Skeletal muscle tissue (tissue), 4 donors: ENCODE results near the gene ABI3BP. TPM values are rescaled to one million over a fixed set of nuclear protein-coding genes. Genes with fewer than 3 reads are reported as not detected.

Experiments
- H3K27ac ChIP-seq: one replicate; pipeline ENCODE4 v1.7.0; 2013; ENCODE audit warnings: mild to moderate bottlenecking, low read depth, low read length, inconsistent platforms
- H3K27me3 ChIP-seq, 3 donors: one replicate each; pipeline ENCODE4 v1.7.0; 2013; ENCODE audit warnings: low read length in 3 of 3; ENCODE audit not compliant: control insufficient read depth in 3 of 3, insufficient read depth in 3 of 3
- H3K36me3 ChIP-seq, 3 donors: one replicate each; pipeline ENCODE4 v1.7.0; 2013; ENCODE audit warnings: low read length in 3 of 3; ENCODE audit not compliant: control insufficient read depth in 3 of 3, insufficient read depth in 3 of 3
- H3K4me1 ChIP-seq, 3 donors: one replicate each; pipeline ENCODE4 v1.7.0; 2013; ENCODE audit warnings: low read length in 3 of 3, mild to moderate bottlenecking in 3 of 3; ENCODE audit not compliant: control insufficient read depth in 3 of 3, insufficient read depth in 3 of 3
- H3K4me3 ChIP-seq, 3 donors: one replicate each; pipeline ENCODE4 v1.7.0; 2013; ENCODE audit warnings: low read length in 3 of 3
- H3K9ac ChIP-seq, 3 donors: one replicate each; pipeline ENCODE4 v1.7.0; 2013; ENCODE audit warnings: low read length in 3 of 3, mild to moderate bottlenecking in 3 of 3, moderate library complexity in 2 of 3, low read depth in 1 of 3
- H3K9me3 ChIP-seq, 3 donors: one replicate each; pipeline ENCODE4 v1.7.0; 2013; ENCODE audit warnings: low read length in 3 of 3; ENCODE audit not compliant: control insufficient read depth in 3 of 3
- total RNA-seq: library from RNA; depleted of rRNA; stranded (reverse); fragments of >200 nt; gene quantifications from one replicate; pipeline ENCODE4 v1.2.3, GENCODE V29; 2014
- donor health status: Osteomylitis.

ABI3BP gene
- total RNA-seq, 1 donor from 2014 or later: 63.2 TPM

GRCh38 chr3:100988080-100988479, 5.1 kb downstream of the ABI3BP start:
- Histone ChIP-seq H3K9me3 (no peaks in the 10 kb centered on the region), H3K27me3 (no peaks in the 10 kb centered on the region), H3K27ac (no peak overlapping the region), H3K9ac (no peak overlapping the region), H3K4me1 (peaks cover 0 to 4% (median 0%) of the 10 kb centered on the region in 3 donors), H3K4me3 (no peak overlapping the region), H3K36me3 (no peaks in the 10 kb centered on the region)

GRCh38 chr3:100984308-100984707, 8.9 kb downstream of the ABI3BP start:
- no peak overlapping the region for H3K4me3 ChIP-seq
- no peak overlapping the region for H3K27ac ChIP-seq
- H3K36me3 ChIP-seq: no peaks in the 10 kb centered on the region
- H3K27me3 ChIP-seq: no peaks in the 10 kb centered on the region
- no peak overlapping the region for H3K9ac ChIP-seq
- H3K9me3 ChIP-seq: no peaks in the 10 kb centered on the region
- peaks cover 0 to 3% (median 0%) of the 10 kb centered on the region in 3 donors for H3K4me1 ChIP-seq

- Histone ChIP-seq H3K4me3 (peak overlapping the region in 2 of 3 donors; percentile 13 to 33), H3K9ac (no peak overlapping the region), H3K27ac (no peak overlapping the region), H3K27me3 (no peaks in the 10 kb centered on the region), H3K4me1 (peaks cover 0 to 3% (median 0%) of the 10 kb centered on the region in 3 donors), H3K36me3 (no peaks in the 10 kb centered on the region), H3K9me3 (no peaks in the 10 kb centered on the region)
These were observed 10.5 kb downstream of the ABI3BP start for GRCh38 chr3:100982710-100983109.

- Histone ChIP-seq H3K4me1 (peaks cover 0 to 3% (median 0%) of the 10 kb centered on the region in 3 donors), H3K36me3 (no peaks in the 10 kb centered on the region), H3K4me3 (no peak overlapping the region), H3K27ac (no peak overlapping the region), H3K9ac (no peak overlapping the region), H3K9me3 (no peaks in the 10 kb centered on the region), H3K27me3 (no peaks in the 10 kb centered on the region)
These were observed 11.9 kb downstream of the ABI3BP start for GRCh38 chr3:100981164-100981911.

GRCh38 chr3:100978011-100978659, 15.1 kb downstream of the ABI3BP start:
- no peak overlapping the region for H3K9ac ChIP-seq
- peaks cover 0 to 3% (median 0%) of the 10 kb centered on the region in 3 donors for H3K4me1 ChIP-seq
- no peak overlapping the region for H3K27ac ChIP-seq
- H3K36me3 ChIP-seq: no peaks in the 10 kb centered on the region
- H3K4me3 ChIP-seq: no peak overlapping the region
- H3K9me3 ChIP-seq: no peaks in the 10 kb centered on the region
- no peaks in the 10 kb centered on the region for H3K27me3 ChIP-seq

- no peaks in the 10 kb centered on the region for H3K27me3 ChIP-seq
- H3K27ac ChIP-seq: no peak overlapping the region
- no peak overlapping the region for H3K4me3 ChIP-seq
- no peaks in the 10 kb centered on the region for H3K4me1 ChIP-seq
- no peak overlapping the region for H3K9ac ChIP-seq
- no peaks in the 10 kb centered on the region for H3K9me3 ChIP-seq
- H3K36me3 ChIP-seq: no peaks in the 10 kb centered on the region
These were observed 16.6 kb downstream of the ABI3BP start for GRCh38 chr3:100976611-100977010.

GRCh38 chr3:100975714-100976113, 17.5 kb downstream of the ABI3BP start:
- H3K27ac ChIP-seq: no peak overlapping the region
- no peaks in the 10 kb centered on the region for H3K27me3 ChIP-seq
- no peak overlapping the region for H3K4me3 ChIP-seq
- no peak overlapping the region for H3K9ac ChIP-seq
- no peaks in the 10 kb centered on the region for H3K36me3 ChIP-seq
- no peaks in the 10 kb centered on the region for H3K9me3 ChIP-seq
- H3K4me1 ChIP-seq: no peaks in the 10 kb centered on the region

- no peaks in the 10 kb centered on the region for H3K9me3 ChIP-seq
These were observed 19.6 kb downstream of the ABI3BP start for GRCh38 chr3:100973594-100973993.

GRCh38 chr3:100972867-100973266, 20.4 kb downstream of the ABI3BP start:
- H3K4me3 ChIP-seq: no peak overlapping the region
- no peak overlapping the region for H3K9ac ChIP-seq
- no peaks in the 10 kb centered on the region for H3K9me3 ChIP-seq
- H3K27me3 ChIP-seq: no peaks in the 10 kb centered on the region
- no peaks in the 10 kb centered on the region for H3K36me3 ChIP-seq
- H3K4me1 ChIP-seq: peaks cover 0 to 2% (median 0%) of the 10 kb centered on the region in 3 donors
- no peak overlapping the region for H3K27ac ChIP-seq

More at GRCh38 chr3:100973594-100973993, 19.6 kb downstream of the ABI3BP start:
- no peak overlapping the region for H3K27ac ChIP-seq
- no peaks in the 10 kb centered on the region for H3K27me3 ChIP-seq
- H3K9ac ChIP-seq: no peak overlapping the region
- H3K4me1 ChIP-seq: peaks cover 0 to 2% (median 0%) of the 10 kb centered on the region in 3 donors
- H3K4me3 ChIP-seq: no peak overlapping the region
- no peaks in the 10 kb centered on the region for H3K36me3 ChIP-seq

- no peak overlapping the region for H3K4me3 ChIP-seq
- no peaks in the 10 kb centered on the region for H3K36me3 ChIP-seq
- no peaks in the 10 kb centered on the region for H3K27me3 ChIP-seq
- H3K9me3 ChIP-seq: no peaks in the 10 kb centered on the region
- no peak overlapping the region for H3K9ac ChIP-seq
- H3K27ac ChIP-seq: no peak overlapping the region
- H3K4me1 ChIP-seq: peaks cover 0 to 2% (median 0%) of the 10 kb centered on the region in 3 donors
These were observed 20.8 kb downstream of the ABI3BP start for GRCh38 chr3:100972301-100972844.
